Astrocyte (in vitro differentiated cells and primary cell): ENCODE results near the gene CNOT6L.

Source experiments
- CTCF ChIP-seq: IDR thresholded peaks from 2 replicates; pipeline ENCODE4 v1.5.1; 2011; ENCODE audit warnings: low read depth, mild to moderate bottlenecking, inconsistent platforms, low read length, moderate library complexity; ENCODE audit not compliant: insufficient read depth
- EZH2 ChIP-seq: IDR thresholded peaks from 2 replicates; pipeline ENCODE4 v1.6.1; 2012; ENCODE audit warnings: mild to moderate bottlenecking, low read length, inconsistent platforms; ENCODE audit not compliant: insufficient read depth

- TF ChIP-seq CTCF (no peak), EZH2 (no peak)
Measured at GRCh38 chr4:77865259-77865658, 46.1 kb upstream of the CNOT6L start.
